NCI-H2227 treated with DMSO at 0.1 percent for 48 hours (cell line): Measurements from ENCODE around the gene LTC4S.
"Not testable (repeated sequence)": the region's sequence is repeated elsewhere in the genome, so short reads cannot be mapped to it uniquely, and the experiment has no call there.

ENCODE experiments used
- DNase-seq: peaks from one replicate; lab custom pipeline; 2025; lab: John Stamatoyannopoulos, UW

LTC4S gene

GRCh38 chr5:179769796-179770195, 24.0 kb upstream of the LTC4S start:
- DNase-seq = no peak

GRCh38 chr5:179771311-179771895, 22.4 kb upstream of the LTC4S start:
- no peak for DNase-seq

- no peak for DNase-seq
Observed at GRCh38 chr5:179772351-179772750, 21.4 kb upstream of the LTC4S start.

GRCh38 chr5:179773686-179774040, 20.1 kb upstream of the LTC4S start:
- DNase-seq = no peak

GRCh38 chr5:179774442-179774841, 19.3 kb upstream of the LTC4S start:
- no peak for DNase-seq

- no peak for DNase-seq
Observed at GRCh38 chr5:179776411-179776938, 17.3 kb upstream of the LTC4S start.

GRCh38 chr5:179777456-179777855, 16.3 kb upstream of the LTC4S start:
- DNase-seq = no peak

- DNase-seq = no peak
Observed at GRCh38 chr5:179777909-179778308, 15.9 kb upstream of the LTC4S start.

- DNase-seq = no peak
Observed at GRCh38 chr5:179778591-179778990, 15.2 kb upstream of the LTC4S start.

- no peak for DNase-seq
Observed at GRCh38 chr5:179779826-179780225, 14.0 kb upstream of the LTC4S start.

GRCh38 chr5:179780362-179780761, 13.4 kb upstream of the LTC4S start:
- no peak for DNase-seq

GRCh38 chr5:179781846-179782245, 11.9 kb upstream of the LTC4S start:
- DNase-seq = no peak

GRCh38 chr5:179783128-179783527, 10.7 kb upstream of the LTC4S start:
- no peak for DNase-seq

- DNase-seq = no peak
Observed at GRCh38 chr5:179786861-179787260, 6.9 kb upstream of the LTC4S start.

GRCh38 chr5:179788193-179788854, 5.5 kb upstream of the LTC4S start:
- DNase-seq = no peak

GRCh38 chr5:179789278-179789677, 4.5 kb upstream of the LTC4S start:
- DNase-seq = not testable (repeated sequence)

- no peak for DNase-seq
Observed at GRCh38 chr5:179791881-179792611, 1.7 kb upstream of the LTC4S start.

GRCh38 chr5:179792612-179793467, 946 bp upstream of the LTC4S start:
- DNase-seq = no peak

GRCh38 chr5:179794171-179794570, 385 bp downstream of the LTC4S start:
- no peak for DNase-seq

- DNase-seq = no peak
Observed at GRCh38 chr5:179794575-179794974, 789 bp downstream of the LTC4S start.

GRCh38 chr5:179795049-179795862, 1.5 kb downstream of the LTC4S start:
- DNase-seq = no peak
